IMR-90 (cell line): ENCODE results near the gene B4GALNT3. TPM values are rescaled to one million over a fixed set of nuclear protein-coding genes. Genes with fewer than 3 reads are reported as not detected.

Experiments
- ATAC-seq: fragments of 200-7000 bp; cut with Tn5 transposase; 2 replicates; pipeline ENCODE4 v1.9.1; 2020; ENCODE audit warnings: low read depth, mild to moderate bottlenecking, moderate library complexity
- BruUV-seq: library from RNA; stranded (reverse); fragments of 400-500 nt; replicated peaks from 2 replicates; lab custom pipeline; 2021; lab: Mats Ljungman, UMichigan
- CTCF ChIA-PET: fragments of 300-600 bp; formaldehyde crosslinking; extraction: SDS; loops from one replicate; lab custom pipeline; 2021; ENCODE audit warnings: antibody characterized with exemption; lab: Yijun Ruan, JAX
- POLR2A ChIA-PET: fragments of 300-600 bp; sonication (Branson Sonifier 250); formaldehyde crosslinking; loops from one replicate; lab custom pipeline; 2022; ENCODE audit warnings: antibody characterized with exemption; ENCODE audit not compliant: unreplicated experiment; lab: Charles Lee
- DNase-seq: peaks from one replicate; pipeline ENCODE4 v3.0.0; 2013
- H2AFZ ChIP-seq: replicated peaks from 2 replicates; pipeline ENCODE3; 2013; ENCODE audit warnings: low read length, mild to moderate bottlenecking; ENCODE audit not compliant: poor library complexity
- H2AK5ac ChIP-seq: 2 replicates; pipeline ENCODE4 v1.6.1; 2013; ENCODE audit warnings: low read depth, low read length, inconsistent platforms
- H2AK9ac ChIP-seq: replicated peaks from 2 replicates; pipeline ENCODE3; 2013; ENCODE audit warnings: mild to moderate bottlenecking, low read depth, low read length, moderate library complexity; ENCODE audit not compliant: poor library complexity
- H2BK120ac ChIP-seq: 2 replicates; pipeline ENCODE4 v1.6.1; 2013; ENCODE audit warnings: low read depth, low read length, inconsistent platforms
- H2BK15ac ChIP-seq: 3 replicates; pipeline ENCODE4 v1.6.1; 2013; ENCODE audit warnings: low read depth, low read length, inconsistent platforms
- H2BK20ac ChIP-seq: 2 replicates; pipeline ENCODE4 v1.6.1; 2013; ENCODE audit warnings: low read depth, mild to moderate bottlenecking, inconsistent platforms, low read length, moderate library complexity
- H2BK5ac ChIP-seq: 2 replicates; pipeline ENCODE4 v1.6.1; 2013; ENCODE audit warnings: mild to moderate bottlenecking, low read depth, low read length, inconsistent platforms; ENCODE audit not compliant: poor library complexity, severe bottlenecking
- H3K14ac ChIP-seq: replicated peaks from 2 replicates; pipeline ENCODE4 v1.6.1; 2013; ENCODE audit warnings: low read depth, low read length, inconsistent platforms
- H3K18ac ChIP-seq: 2 replicates; pipeline ENCODE4 v1.6.1; 2013; ENCODE audit warnings: low read depth, low read length, control low read depth
- H3K23ac ChIP-seq: 2 replicates; pipeline ENCODE4 v1.6.1; 2013; ENCODE audit warnings: low read depth, low read length, inconsistent platforms
- H3K27ac ChIP-seq: 2 replicates; pipeline ENCODE4 v1.5.1; 2013; ENCODE audit warnings: mild to moderate bottlenecking, control low read depth, low read length; ENCODE audit not compliant: insufficient read depth
- H3K27me3 ChIP-seq: 2 replicates; pipeline ENCODE4 v1.6.1; 2013; ENCODE audit warnings: low read length; ENCODE audit not compliant: control insufficient read depth, insufficient read depth
- H3K36me3 ChIP-seq: 2 replicates; pipeline ENCODE4 v1.6.1; 2013; ENCODE audit warnings: low read length, mixed read lengths; ENCODE audit not compliant: control insufficient read depth, insufficient read depth
- H3K4ac ChIP-seq: 2 replicates; pipeline ENCODE4 v1.6.1; 2013; ENCODE audit warnings: low read depth, low read length, inconsistent platforms
- H3K4me1 ChIP-seq: 2 replicates; pipeline ENCODE4 v1.6.1; 2013; ENCODE audit warnings: low read length, mixed read lengths; ENCODE audit not compliant: control insufficient read depth, insufficient read depth
- H3K4me2 ChIP-seq: 2 replicates; pipeline ENCODE4 v1.6.1; 2013; ENCODE audit warnings: low read depth, mild to moderate bottlenecking, control low read depth, low read length, moderate library complexity
- H3K4me3 ChIP-seq: 2 replicates; pipeline ENCODE4 v1.5.1; 2013; ENCODE audit warnings: low read depth, mild to moderate bottlenecking, control low read depth, low read length, moderate library complexity; ENCODE audit not compliant: insufficient read depth
- H3K56ac ChIP-seq: 2 replicates; pipeline ENCODE4 v1.6.1; 2013; ENCODE audit warnings: low read length, inconsistent platforms; ENCODE audit not compliant: insufficient read depth; ENCODE audit errors: extremely low read depth
- H3K79me1 ChIP-seq, 2 experiments: 2 replicates each; pipeline ENCODE4 v1.6.1; 2013; ENCODE audit warnings: low read length in 2 of 2, inconsistent platforms in 1 of 2, low read depth in 1 of 2
- H3K9ac ChIP-seq: 2 replicates; pipeline ENCODE4 v1.6.1; 2013; ENCODE audit warnings: low read depth, low read length, control low read depth
- H3K9me1 ChIP-seq: 2 replicates; pipeline ENCODE4 v1.6.1; 2013; ENCODE audit warnings: low read length, inconsistent platforms; ENCODE audit not compliant: insufficient read depth
- H3K9me3 ChIP-seq: 2 replicates; pipeline ENCODE4 v1.6.1; 2013; ENCODE audit warnings: low read length; ENCODE audit not compliant: control insufficient read depth, insufficient read depth
- H4K20me1 ChIP-seq: 2 replicates; pipeline ENCODE4 v1.6.1; 2013; ENCODE audit warnings: low read length, inconsistent platforms; ENCODE audit not compliant: insufficient read depth
- H4K5ac ChIP-seq: 2 replicates; pipeline ENCODE4 v1.6.1; 2013; ENCODE audit warnings: mild to moderate bottlenecking, low read depth, low read length, control low read depth
- H4K8ac ChIP-seq, 2 experiments: 2 replicates each; pipeline ENCODE4 v1.6.1; 2013; ENCODE audit warnings: low read depth in 2 of 2, low read length in 2 of 2, control low read depth in 1 of 2, inconsistent platforms in 1 of 2
- H4K91ac ChIP-seq: 2 replicates; pipeline ENCODE4 v1.6.1; 2013; ENCODE audit warnings: low read depth, low read length, inconsistent platforms; ENCODE audit not compliant: insufficient read depth
- BHLHE40 ChIP-seq: fragments of 150-350 bp; IDR thresholded peaks from 2 replicates; pipeline ENCODE4 v1.6.1; 2016; ENCODE audit warnings: mild to moderate bottlenecking, low read depth, low read length
- MXI1 ChIP-seq: IDR thresholded peaks from 2 replicates; pipeline ENCODE4 v1.6.1; 2012; ENCODE audit warnings: low read depth, mild to moderate bottlenecking, low read length, moderate library complexity, borderline replicate concordance
- RAD21 ChIP-seq: IDR thresholded peaks from 2 replicates; pipeline ENCODE4 v1.6.1; 2012; ENCODE audit warnings: low read length, improper control_type of control experiment
- RFX5 ChIP-seq: IDR thresholded peaks from 2 replicates; pipeline ENCODE4 v1.8.0; 2012; ENCODE audit warnings: low read depth, mild to moderate bottlenecking, low read length, moderate library complexity
- WGBS, 2 experiments: methylation state at CpG; one replicate each; pipeline versions ENCODE4 v1.1.5 to v1.1.7; 2013; ENCODE audit warnings: missing lambda C conversion rate in 2 of 2; ENCODE audit not compliant: insufficient read length in 1 of 2; ENCODE audit errors: extremely low coverage in 2 of 2; 5-methylcytosine and 5-hydroxymethylcytosine counted together
- dilution Hi-C: fragments of 300-500 bp; cut with HindIII; formaldehyde crosslinking; loops from one replicate; pipeline ENCODE4 v1.14.3; 2018; ENCODE audit warnings: low sequenced_read_pairs; ENCODE audit not compliant: unreplicated experiment
- in situ Hi-C: fragments of 300-500 bp; cut with MboI; formaldehyde crosslinking; loops from 3 replicates; pipeline ENCODE4 v1.14.3; 2019; ENCODE audit warnings: low sequenced_read_pairs, inconsistent platforms, mixed read lengths
- intact Hi-C: fragments of 100-400 bp; cut with micrococcal nuclease; formaldehyde crosslinking; loops from 2 replicates; pipeline ENCODE4 v1.10.0; 2022
- polyA plus RNA-seq, 3 experiments: library from polyadenylated mRNA; depleted of rRNA; stranded (reverse); fragments of >200 nt; gene quantifications; 2 replicates each; pipeline ENCODE4 v1.2.3, GENCODE V29; 2012; ENCODE audit warnings: low replicate concordance in 1 of 3
- total RNA-seq: library from RNA; depleted of rRNA; stranded (reverse); fragments of >200 nt; gene quantifications from 2 replicates; pipeline ENCODE4 v1.2.3, GENCODE V29; 2012
- TF ChIP-seq, protein P1 (sequence below): fragments of 150-350 bp; IDR thresholded peaks from 2 replicates; pipeline ENCODE4 v1.6.1; 2017; ENCODE audit warnings: mild to moderate bottlenecking, antibody characterized with exemption, low read length, low read depth

B4GALNT3 gene
- total and polyA plus RNA-seq, 2 of the 4 experiments (the other 2 are of a cell fraction): not detected

DNA sequence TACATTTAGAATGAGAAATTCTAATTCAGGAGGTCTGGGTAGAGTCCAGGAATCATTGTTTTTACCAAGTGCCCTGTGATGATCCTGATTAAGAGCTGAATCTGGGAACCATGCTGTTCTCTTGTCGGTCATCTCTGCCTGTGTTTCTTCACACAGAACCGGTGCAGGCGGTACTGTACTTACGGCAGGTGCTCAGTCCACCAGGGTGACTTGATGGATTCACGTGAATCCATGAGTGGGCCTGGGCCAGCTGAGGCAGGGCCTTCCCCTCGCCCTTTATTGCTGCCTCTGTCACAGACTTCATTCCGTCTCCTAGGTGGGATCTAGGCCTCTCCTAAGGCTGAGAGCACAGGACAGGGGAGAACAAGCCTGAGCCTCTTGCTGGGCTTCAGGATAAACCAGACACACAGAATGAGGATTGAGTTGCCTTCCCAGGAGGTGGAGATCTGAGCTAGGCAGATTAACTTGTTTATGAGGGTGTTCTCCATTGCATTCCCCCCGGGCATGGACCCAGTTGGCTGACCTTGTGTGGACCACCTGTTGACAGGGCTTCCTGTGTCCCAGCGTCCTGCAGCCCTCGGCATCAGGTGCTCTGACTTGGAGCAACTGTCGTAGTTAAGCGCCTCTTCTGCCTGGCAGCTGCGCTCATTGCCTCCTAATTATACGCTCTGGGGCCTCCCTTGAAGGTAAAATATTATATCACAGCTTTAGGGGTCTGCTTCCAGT, 42.1 kb downstream of the B4GALNT3 start:
- TF ChIP-seq RAD21: no peak
- TF ChIP-seq, protein P1, sequence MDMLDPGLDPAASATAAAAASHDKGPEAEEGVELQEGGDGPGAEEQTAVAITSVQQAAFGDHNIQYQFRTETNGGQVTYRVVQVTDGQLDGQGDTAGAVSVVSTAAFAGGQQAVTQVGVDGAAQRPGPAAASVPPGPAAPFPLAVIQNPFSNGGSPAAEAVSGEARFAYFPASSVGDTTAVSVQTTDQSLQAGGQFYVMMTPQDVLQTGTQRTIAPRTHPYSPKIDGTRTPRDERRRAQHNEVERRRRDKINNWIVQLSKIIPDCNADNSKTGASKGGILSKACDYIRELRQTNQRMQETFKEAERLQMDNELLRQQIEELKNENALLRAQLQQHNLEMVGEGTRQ: no peak
- no peak for TF ChIP-seq RFX5
- no peak for TF ChIP-seq MXI1
- no peak for TF ChIP-seq BHLHE40
- H3K27ac ChIP-seq: no peak overlapping the region
- in situ Hi-C loops: no loop called here
- H3K4ac ChIP-seq: no peak overlapping the region
- ATAC-seq: no peak
- H3K4me1 ChIP-seq: no peaks in the 10 kb centered on the region
- H2AK5ac ChIP-seq: no peak overlapping the region
- H2BK120ac ChIP-seq: no peak overlapping the region
- H3K9ac ChIP-seq: no peak overlapping the region
- H3K9me3 ChIP-seq: peaks cover 3% of the 10 kb centered on the region; the same call in 1 of the 2 replicates
- no peak overlapping the region for H2AK9ac ChIP-seq
- H4K91ac ChIP-seq: no peak overlapping the region
- no peaks in the 10 kb centered on the region for H4K20me1 ChIP-seq
- H3K4me2 ChIP-seq: no peak overlapping the region
- no peak overlapping the region for H3K23ac ChIP-seq
- DNase-seq: no peak
- no peak overlapping the region for H4K8ac ChIP-seq
- no peak overlapping the region for H2BK5ac ChIP-seq
- H3K4me3 ChIP-seq: no peak overlapping the region
- CTCF ChIA-PET: no interaction called here
- no peak overlapping the region for H2AFZ ChIP-seq
- WGBS, 2 experiments: 41% methylated on average over 4 of the region's 14 CpGs; no CpG with 5 or more reads in 1 of the 2 experiments
- H3K79me1 ChIP-seq: no peaks in the 10 kb centered on the region
- H2BK15ac ChIP-seq: no peak overlapping the region
- no peak overlapping the region for H2BK20ac ChIP-seq
- no peaks in the 10 kb centered on the region for H3K9me1 ChIP-seq
- no peak overlapping the region for H3K56ac ChIP-seq
- peaks cover 72% of the 10 kb centered on the region for H3K27me3 ChIP-seq
- H3K14ac ChIP-seq: no peak overlapping the region
- no peak overlapping the region for H3K18ac ChIP-seq
- no TSS peak for BruUV-seq
- POLR2A ChIA-PET: no interaction called here
- H3K36me3 ChIP-seq: no peaks in the 10 kb centered on the region
- dilution Hi-C loops: no loop called here
- H4K5ac ChIP-seq: no peak overlapping the region
- intact Hi-C loops: no loop called here
